Stimulated activated CD4-positive, alpha-beta T cell treated with anti-CD3 and anti-CD28 coated beads, Interleukin-15, amount 100 ng/mL, for 1 hour (primary cell): Measurements from ENCODE around the gene PKD1L1.
"Not testable (repeated sequence)": the region's sequence is repeated elsewhere in the genome, so short reads cannot be mapped to it uniquely, and the experiment has no call there.

ENCODE experiments used
- DNase-seq, 2 donors: peaks; one replicate each; pipeline ENCODE4 v3.0.0-alpha.2; 2020; ENCODE audit warnings: low read depth in 1 of 2, low spot score in 1 of 2

The PKD1L1 gene

DNA sequence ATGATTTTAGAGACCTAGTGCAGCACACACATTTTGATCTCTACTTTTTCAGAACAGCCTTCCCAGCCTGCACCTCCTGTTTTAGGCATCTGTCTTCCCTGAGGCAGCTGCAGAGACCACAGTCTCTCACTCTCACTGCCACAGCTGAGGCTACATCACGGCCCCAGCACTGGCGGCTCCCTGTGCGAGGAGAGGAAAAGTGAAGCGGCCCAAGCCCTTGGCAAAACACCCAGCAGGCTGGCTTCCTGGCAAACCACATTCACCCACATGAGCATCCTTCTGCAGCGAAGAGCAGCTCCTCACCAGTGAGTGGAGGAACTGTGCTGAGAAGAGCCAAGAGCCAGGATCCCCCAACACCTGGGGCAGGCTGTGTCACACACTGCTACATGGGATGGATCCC is 17.2 kb upstream of the PKD1L1 start:
- DNase-seq = no peak

DNA sequence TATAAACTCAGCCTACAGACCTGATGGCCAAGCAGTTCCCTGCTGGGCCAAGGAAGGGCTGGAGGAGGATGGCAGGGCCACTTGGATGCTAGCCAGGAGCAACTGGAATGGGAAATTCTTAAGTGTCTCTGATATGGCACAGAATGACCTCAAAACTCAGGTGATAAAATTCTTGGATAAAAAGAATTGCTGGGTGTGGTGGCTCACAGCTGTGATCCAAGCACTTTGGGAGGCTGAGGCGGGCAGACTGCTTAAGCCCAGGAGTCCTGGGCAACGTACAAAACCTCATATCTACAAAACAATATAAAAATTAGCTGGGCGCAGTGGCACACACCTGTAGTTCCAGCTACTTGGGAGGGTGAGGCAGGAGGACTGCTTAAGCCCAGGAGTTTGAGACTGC is 14.0 kb upstream of the PKD1L1 start:
- no peak for DNase-seq

DNA sequence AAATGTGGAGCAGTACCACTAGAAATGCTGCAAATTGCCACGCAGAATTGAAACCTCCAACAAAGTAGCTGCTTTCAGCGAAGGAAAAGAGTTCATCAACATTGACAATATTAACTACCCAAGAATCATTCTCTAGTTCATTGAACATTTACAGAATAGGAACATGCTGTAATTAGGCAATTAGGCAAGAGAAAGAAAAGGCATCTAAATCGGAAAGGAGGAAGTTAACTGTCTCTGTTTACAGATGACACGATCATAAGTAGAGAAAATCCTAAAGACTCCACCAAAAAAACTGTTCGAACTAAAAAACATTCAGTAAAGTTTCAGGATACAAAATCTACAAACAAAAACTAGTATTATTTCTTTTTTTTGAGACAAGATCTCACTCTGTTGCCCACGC is 8.9 kb upstream of the PKD1L1 start:
- no peak for DNase-seq

DNA sequence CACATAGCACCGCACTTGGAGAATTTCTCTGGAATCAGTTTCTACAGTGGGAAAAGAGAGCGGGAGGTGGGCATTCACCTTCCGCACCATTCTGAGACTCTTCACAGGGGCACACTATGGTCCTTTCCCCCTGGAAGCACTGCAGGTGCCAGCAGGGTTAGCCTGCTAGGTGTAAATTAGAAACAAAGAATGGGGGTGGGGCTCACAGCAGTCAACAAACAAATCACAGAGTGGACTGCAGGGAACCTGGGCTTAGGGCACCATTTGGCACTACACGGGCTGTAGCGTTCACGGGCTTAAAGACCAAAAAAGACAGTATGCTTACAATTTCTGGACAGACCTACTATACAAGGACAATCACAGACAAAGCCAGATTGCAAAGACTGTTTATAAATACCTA is 8.0 kb upstream of the PKD1L1 start:
- no peak for DNase-seq

DNA sequence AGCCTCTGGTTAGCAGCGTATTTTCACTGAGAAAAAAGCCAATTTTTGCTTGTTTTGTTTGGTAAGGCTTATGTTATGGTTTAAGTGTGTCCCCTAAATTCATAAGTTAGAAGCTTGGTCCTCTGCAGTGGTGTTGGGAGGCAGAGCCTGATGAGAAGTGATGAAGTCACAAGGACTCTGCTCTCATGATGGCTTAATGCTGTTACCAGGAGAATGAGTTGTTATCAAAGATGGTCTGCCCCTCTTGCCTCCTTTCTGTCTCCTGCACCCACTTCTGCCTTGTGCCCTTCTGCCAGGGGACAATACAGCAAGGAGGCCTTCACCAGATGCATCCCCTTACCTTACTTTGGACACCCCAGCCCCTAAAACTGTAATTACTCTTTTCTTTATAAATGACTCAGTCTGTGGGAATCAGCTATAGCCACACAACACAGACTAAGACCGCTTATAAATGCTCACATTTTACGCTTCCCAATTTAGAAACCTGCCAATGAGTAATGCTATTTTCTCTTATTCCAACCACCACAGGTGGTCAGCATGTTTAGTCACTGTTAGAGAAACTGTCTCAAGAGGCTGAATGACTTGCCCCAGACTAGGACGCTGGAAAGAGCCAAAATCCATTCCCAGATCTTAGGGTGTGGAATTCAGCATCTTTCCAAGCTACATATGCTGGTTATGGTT is 6.1 kb upstream of the PKD1L1 start:
- DNase-seq = no peak

DNA sequence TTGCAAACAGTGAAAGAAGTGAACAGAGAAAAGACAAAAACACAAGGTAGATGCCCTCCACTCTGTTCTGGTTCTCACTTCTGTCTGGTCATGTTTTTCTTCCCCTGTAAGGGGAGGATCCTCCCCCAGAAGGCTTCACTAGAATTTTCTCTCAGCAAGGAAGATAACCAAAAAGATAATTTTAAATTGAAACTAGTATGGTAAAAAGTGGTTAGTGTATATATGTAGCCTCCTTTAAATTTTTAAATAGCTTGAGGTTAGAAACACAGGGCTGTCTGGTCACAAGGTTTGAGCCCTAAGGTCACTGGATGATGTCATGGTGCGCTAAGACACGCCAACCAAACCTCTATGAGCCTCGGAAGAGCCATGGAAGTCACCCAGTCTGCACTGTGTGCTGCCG is 5.6 kb upstream of the PKD1L1 start:
- no peak for DNase-seq

DNA sequence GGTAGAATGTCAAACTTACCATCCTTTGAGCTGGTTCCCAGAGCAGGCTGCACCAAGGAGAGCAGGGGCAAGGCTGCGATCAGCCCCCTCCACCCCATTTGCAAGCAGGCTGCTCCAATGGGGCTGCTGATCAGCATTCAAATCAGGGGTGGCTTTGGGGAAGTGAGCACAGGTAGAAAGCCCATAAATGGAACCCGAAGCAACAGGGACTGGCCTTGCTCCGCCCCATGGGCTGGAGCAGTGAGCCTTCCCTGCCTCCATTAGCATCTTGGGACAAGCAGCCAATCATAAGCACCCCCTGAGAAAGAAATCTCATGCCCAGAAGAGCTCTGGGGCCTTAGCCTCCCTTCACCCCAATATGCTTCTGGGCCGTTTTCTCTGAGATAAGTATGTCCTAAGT is 4.0 kb upstream of the PKD1L1 start:
- no peak for DNase-seq

DNA sequence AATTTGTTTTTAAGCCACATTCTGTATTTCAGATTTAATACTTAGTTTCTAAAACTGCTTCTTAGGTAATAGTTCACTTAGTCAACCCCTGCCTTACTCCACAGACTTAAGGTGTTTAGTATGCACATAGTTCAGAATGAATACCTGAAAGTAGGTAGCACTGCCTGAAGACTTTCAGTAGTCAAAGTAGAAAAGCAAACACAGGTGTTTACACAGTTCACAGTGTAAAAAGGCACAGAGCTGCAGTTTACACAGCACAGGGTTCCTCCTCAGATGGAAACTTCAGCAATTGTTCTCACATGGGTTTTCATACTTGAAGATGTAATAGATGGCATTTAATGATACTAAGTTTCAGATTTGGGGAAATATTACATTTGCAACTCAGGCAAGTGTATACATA is 3.1 kb upstream of the PKD1L1 start:
- DNase-seq = no peak

DNA sequence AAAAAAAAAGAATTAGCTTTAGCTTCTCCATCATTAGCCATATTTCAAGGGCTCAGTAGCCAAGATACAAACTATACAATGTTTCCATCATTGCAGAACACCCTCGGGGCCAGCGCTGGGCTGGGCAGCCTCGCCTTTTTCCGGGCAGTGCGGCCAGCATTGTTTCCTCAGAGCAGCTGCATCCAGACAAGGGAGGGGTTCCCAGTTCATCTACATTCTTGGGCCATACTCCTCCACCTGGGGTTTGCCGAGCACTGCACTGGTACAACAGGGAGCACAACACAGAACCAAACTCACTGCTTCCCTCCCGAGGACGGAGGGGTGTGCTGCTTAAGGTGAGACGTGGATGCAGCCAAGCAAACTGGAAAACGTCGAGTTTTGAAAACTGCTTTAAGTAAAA is 2.4 kb upstream of the PKD1L1 start:
- no peak for DNase-seq

DNA sequence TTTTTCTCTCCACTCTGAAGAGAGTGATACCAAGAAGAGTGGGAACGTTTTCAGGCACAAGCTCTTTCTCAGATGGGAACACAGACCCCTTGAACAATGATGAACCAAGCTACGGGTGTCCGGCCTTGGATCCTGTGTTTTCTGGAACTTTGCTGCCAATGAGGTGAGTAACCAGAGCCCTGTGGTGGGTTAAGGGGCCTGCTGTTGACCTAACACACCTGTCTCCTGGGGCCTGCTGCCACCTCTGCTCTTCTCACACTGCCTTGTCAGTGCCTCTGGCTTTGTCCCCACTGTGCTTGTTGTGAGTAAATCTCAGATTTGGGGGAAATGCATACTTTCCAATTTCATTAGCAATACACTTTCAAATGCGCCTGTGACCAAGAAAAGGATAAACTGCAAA is 1.4 kb upstream of the PKD1L1 start:
- no peak for DNase-seq

DNA sequence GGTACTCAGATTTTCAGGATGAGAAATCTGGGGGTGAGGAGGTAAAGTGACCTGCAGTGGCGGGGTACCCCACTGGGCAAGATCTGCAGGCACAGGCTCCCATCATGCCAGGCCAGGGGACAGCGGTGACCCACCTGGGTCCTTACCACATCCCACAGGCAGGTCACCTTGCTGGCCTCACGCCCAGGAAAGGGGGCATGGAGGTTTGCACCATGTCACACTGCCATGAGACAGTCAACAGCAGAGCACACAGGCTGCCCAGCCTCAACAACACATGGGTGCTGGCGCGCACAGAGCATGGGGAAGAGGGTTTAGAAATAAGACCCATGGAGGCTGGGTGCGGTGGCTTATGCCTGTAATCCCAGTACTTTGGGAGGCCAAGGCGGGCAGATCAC is 914 bp downstream of the PKD1L1 start:
- DNase-seq = no peak

DNA sequence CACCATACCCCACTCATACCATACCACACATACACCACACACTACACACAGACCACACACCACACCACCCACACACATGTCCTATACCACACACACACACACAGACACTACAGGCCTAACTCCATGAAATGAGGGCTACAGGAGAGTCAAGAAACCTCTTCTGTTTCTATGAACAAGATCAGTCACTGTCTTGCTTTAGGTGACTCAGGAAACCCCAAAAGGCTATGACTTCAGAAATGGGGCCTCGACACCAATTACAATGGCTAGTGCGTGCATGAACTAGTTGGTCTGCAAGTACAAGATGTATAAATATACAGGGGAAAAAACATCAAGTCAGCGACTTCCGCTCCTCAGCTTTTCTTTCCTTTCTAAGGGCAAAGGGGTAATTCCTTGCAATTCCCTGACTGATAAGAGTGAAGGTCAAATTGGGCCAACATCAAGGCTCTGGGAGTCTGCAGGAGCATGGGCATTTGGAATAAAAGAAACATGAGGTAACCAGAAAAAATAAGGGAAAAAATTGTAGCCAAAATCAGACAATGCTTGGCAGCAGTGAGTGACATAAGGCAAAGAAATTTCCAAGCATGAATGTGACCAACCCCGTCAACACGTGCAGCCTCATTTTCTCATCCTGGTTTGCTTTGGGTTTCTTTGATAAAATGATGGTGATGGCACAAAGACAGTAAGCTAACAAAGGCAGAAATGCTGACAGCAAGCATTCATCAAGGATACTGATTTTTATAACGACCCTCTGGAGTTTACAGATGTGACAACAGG is 1.5 kb downstream of the PKD1L1 start:
- no peak for DNase-seq

DNA sequence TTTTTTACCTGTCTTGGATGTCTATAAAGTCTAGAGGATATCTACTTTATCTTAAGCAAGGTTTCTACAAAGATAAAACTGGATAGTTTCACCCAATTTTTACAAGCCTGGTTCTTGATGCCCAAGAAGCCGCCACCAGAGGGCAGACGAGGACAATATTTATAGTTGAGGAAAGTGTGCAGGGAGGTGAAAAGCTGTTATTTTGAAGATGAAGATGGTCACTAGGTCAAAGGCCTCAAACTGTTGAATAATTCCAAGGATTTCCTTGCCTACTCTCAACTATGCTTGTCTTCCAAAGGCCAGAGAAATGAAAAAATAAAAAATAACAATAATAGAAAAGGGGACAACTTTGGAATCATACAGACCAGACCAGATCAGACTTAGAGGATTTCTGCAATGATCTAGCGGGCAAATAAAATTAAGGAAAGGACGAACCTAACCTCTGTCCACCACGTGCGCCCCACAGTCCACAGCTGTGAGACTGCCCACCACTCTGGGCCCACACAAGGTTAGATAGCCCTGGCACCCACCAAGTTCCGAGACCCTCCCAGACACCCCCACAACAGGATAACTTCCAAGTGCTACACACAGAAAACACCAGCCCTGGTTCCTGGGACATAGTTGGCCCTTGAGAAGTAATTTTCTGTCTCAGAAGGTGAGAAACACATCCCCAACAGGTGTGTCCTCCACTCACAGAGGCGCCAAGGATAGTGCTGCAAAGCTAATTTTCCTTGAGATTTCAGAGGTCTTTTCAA is 2.8 kb downstream of the PKD1L1 start:
- DNase-seq = peak; percentile 49 to 65

DNA sequence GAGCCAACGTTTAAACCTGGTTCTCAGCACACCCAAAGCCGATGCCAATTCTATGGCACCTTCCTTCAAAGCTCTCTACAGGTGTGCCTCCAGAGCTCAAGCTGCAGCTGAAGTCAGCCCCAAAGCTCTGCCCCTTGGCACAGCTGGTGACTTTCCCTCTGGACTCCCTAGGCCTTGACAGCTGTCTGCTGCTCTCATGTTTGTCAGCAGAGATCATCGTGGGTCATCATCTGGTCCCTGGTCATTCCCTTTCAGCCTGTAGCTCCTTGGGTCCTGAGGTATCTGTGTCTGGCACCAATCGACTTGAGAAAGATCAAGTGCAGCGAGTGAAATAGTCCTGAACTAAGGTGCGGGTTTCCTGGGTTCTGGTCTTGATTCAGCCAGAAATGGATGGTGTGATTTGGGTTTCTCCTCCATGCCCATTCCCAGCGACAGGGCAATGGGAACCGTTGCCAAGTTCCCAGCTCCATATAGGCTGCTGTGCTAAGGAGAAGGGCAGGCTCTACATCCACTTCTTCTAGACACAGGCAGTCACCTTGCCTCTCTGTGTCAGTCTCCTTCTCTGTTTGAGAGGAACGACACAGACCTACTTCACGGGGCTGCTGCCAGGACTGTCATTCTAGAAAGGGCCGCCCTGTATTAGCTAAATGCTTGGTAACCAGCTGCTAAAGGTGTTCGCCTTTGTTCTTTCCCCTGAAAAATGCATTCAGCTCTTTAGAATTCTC is 3.6 kb downstream of the PKD1L1 start:
- no peak for DNase-seq

DNA sequence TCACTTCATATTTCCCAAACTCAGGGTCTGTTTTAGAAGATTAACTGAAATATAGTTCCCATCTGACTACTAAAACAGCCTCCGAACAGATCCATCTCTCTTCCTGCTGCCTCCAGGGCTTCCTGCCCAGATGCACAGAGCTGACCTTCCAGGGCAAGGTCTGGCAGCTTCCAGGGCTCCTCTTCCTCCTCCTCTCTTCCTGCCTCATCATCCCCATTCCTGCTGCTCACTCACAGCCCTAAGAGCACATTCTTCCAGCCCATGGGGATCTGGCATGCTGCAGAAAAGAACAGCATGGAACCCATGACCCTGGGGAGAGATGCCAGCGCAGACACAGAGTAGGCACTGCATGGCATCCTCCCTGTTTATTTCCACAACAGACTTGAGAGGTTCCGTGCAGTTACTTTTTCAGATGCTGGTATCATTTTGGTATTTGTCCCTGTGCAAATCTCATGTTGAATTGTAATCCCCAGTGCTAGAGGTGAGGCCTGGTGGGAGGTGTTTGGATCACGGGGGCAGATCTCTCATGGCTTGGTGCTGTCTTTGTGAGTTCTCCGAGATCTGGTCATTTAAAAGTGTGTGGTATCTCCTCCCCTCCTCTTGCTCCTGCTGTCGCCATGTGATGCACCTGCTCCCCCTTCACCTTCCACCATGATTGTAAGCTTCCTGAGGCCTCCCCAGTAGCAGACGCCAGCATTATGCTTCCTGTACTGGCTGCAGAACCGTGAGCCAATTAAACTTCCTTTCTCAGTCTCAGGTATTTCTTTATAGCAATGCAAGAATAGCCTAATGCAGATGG is 4.4 kb downstream of the PKD1L1 start:
- DNase-seq = no peak

DNA sequence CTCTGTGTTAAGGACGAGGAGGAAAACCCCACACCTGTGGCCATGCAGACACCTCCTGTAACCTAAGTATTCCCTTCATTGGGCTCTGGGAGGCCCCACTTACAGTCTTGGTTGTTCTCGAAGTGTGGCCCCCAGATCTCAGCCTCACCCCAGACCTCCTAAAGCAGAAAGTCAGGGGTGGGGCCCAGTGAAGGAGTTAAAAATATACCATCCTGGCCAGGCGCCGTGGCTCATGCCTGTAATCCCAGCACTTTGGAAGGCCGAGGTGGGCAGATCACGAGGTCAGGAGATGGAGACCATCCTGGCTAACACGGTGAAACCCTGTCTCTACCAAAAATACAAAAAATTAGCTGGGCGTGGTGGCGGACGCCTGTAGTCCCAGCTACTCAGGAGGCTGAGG is 5.6 kb downstream of the PKD1L1 start:
- not testable (repeated sequence) for DNase-seq

DNA sequence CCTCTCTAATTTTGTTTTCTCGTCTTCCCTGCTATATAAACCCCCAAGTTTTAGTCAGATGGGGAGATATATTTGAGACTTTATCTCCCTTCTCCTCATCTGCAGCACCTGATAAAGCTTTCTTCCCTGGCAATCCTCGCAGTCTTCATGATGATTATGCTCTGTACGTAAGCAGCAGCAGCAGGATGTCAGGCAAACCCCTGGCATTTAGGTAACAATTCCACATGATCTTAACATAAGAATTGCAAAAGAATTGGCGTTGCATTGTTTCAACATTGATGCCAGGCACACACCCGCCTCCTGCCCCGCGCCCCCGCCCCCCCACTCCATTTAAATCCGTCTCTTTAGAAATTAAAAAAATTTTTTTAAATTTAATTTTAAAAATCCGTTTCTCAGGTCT is 6.1 kb downstream of the PKD1L1 start:
- no peak for DNase-seq

DNA sequence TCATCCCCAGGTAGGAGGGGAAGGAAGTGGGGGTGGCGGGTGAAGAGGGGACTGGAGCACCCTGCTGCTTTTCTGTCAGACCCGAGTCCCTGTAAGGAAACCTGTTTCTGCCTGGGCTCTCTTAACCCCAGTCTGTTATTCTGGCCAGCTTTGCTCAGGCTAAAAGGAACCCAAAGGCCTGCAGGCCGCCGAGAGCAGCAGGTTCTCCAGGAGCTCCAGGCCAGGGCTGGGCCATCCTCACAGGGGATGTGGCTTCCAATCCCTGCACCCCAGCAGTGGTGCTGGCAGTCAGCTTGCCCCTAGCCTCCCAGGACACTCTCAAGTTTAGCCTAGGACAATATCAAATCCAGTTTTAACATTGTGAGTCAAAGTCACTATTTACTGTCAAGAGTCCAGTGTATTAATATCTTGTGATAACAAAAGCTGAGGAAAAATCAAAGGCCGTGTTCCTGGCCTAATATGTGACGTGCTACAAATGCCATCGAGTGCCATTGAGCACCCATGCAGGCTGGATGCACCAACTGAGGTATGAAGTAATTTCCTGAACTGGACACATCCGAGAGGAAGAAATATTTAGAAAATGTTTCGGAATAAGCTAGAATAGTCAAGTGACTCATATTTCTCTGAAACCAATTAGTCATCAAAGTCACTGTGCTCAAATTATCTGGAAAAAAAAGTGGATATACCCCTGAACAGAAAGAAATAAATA is 7.0 kb downstream of the PKD1L1 start:
- no peak for DNase-seq

DNA sequence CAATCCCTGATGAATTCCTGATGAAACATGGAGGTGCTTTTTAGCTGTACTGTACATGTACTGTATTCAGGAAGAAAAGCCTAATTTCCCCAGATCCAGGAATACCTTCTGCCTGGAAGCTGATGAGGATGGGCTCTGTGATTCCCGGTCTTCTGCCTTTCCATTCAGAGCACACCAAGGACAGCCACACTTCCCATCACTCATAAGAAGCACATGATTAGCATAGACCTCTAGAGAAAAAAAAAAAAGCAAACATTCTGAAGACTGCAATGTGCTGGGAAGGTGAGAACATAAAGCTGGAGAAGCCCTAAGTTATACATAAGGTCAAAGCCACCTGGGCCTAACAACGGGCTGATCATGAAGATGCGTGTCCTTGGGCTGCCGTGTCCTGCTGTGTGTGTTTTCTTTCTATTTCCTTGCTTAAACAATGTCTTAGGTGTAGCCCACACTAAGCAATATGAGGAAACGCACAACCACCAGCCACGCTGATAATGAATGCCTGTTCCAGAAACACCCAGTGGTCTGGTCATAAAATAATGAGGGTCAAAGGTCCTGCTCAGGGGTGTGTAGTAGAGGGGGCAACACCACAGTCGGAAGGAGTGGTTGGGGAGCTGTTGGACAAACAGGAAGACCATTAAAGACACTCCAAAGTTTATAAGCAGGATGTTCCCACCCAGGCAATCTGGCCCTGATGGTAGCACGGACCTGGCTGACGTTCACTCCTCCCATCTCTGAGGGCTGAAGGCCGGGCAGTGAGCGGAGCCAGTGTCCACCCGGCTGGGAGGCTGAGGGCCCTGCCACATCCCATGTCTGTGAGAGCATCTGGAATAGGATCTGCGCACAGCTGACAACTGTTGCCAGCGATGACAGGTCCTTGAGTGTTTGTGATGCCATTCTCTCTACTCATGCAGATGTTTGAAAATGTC is 7.9 kb downstream of the PKD1L1 start:
- DNase-seq = no peak
